Lower lobe of right lung (tissue), 2 donors: ENCODE data around the gene ANO10. TPM values are rescaled to one million over a fixed set of nuclear protein-coding genes. Genes with fewer than 3 reads are reported as not detected.
"Not testable (repeated sequence)": the region's sequence is repeated elsewhere in the genome, so short reads cannot be mapped to it uniquely, and the experiment has no call there.

Source experiments
- ATAC-seq, 2 donors: fragments of 200-7000 bp; cut with Tn5 transposase; one replicate each; pipeline ENCODE4 v1.9.1; 2020 to 2022; ENCODE audit warnings: mild to moderate bottlenecking in 2 of 2, moderate library complexity in 2 of 2
- DNase-seq: peaks from one replicate; pipeline ENCODE4 v3.0.0-alpha.2; 2020
- H3K27ac ChIP-seq: fragments of 200-600 bp; one replicate; pipeline ENCODE4 v1.8.0; 2022
- H3K27me3 ChIP-seq: fragments of 200-600 bp; one replicate; pipeline ENCODE4 v1.8.0; 2022; ENCODE audit warnings: low read depth
- H3K36me3 ChIP-seq: fragments of 200-600 bp; one replicate; pipeline ENCODE4 v1.8.0; 2022; ENCODE audit warnings: mild to moderate bottlenecking
- H3K4me1 ChIP-seq: fragments of 200-600 bp; one replicate; pipeline ENCODE4 v1.8.0; 2022
- H3K4me3 ChIP-seq: fragments of 200-600 bp; one replicate; pipeline ENCODE4 v1.8.0; 2022; ENCODE audit warnings: mild to moderate bottlenecking
- H3K9me3 ChIP-seq: fragments of 200-600 bp; one replicate; pipeline ENCODE4 v1.8.0; 2022
- CTCF ChIP-seq: fragments of 200-600 bp; IDR thresholded peaks from one replicate; pipeline ENCODE4 v1.8.0; 2022; ENCODE audit warnings: antibody characterized with exemption, mild to moderate bottlenecking
- intact Hi-C: fragments of 100-400 bp; cut with DNase I; formaldehyde crosslinking; loops from one replicate; pipeline ENCODE4 v1.11.0; 2022
- long read RNA-seq: library from polyadenylated mRNA; unstranded; transcript quantifications from one replicate; pipeline ENCODE4 v2.0.0, GENCODE V29; 2021
- total RNA-seq: library from RNA; stranded (reverse); fragmentation: NEBNext Ultra II Directional; extraction: Animal tissue kit (Norgen Biotek cat#: 25700); gene quantifications from one replicate; pipeline ENCODE4 v1.2.1, GENCODE V29; 2021
- donor health status: DM: no; HTN: yes; CAD: no; lungs with severe emphysema.

ANO10 gene
- total RNA-seq, result 32.3 TPM
- long read RNA-seq, transcript ANO10-201 (13 exons, 3,212 nt), result major isoform, 30 of 44 reads
- long read RNA-seq, partial matches to known transcripts, result 3 of 44 reads
- long read RNA-seq, other reads (novel, unspliced or antisense), result 10 of 44 reads

GRCh38 chr3:43621656-43622432 lies at the start of gene ANO10:
TSS of gene ANO10 (minus strand) at chr3:43622011. CDS start at chr3:43605852, 16,159 bp downstream.
- H3K27ac ChIP-seq, result peak within 1 kb of the TSS; percentile 78
- H3K36me3 ChIP-seq, result no peaks in the 10 kb centered on the region
- TF ChIP-seq CTCF, result no peak
- peak; percentile 99 for DNase-seq
- no peaks in the 10 kb centered on the region for H3K27me3 ChIP-seq
- H3K9me3 ChIP-seq, result no peaks in the 10 kb centered on the region
- intact Hi-C loops, result no loop called here
- H3K4me3 ChIP-seq, result peak within 1 kb of the TSS; percentile 89
- peaks cover 15% of the 10 kb centered on the region for H3K4me1 ChIP-seq
- peak; percentile 98 to 99 for ATAC-seq

GRCh38 chr3:43670635-43671522 lies 49.1 kb upstream of the ANO10 start:
- ATAC-seq (no peak), DNase-seq (no peak)
- H3K9me3 ChIP-seq, result no peaks in the 10 kb centered on the region
- H3K27ac ChIP-seq, result no peak overlapping the region
- H3K36me3 ChIP-seq, result no peaks in the 10 kb centered on the region
- TF ChIP-seq CTCF, result no peak
- H3K27me3 ChIP-seq, result no peaks in the 10 kb centered on the region
- H3K4me1 ChIP-seq, result no peaks in the 10 kb centered on the region
- H3K4me3 ChIP-seq, result no peak overlapping the region
- intact Hi-C loops, result no loop called here

GRCh38 chr3:43665011-43665410 lies 43.2 kb upstream of the ANO10 start:
- H3K9me3 ChIP-seq, intact Hi-C loops, ATAC-seq, H3K36me3 ChIP-seq, H3K4me1 ChIP-seq, DNase-seq, H3K27ac ChIP-seq, H3K27me3 ChIP-seq, H3K4me3 ChIP-seq: not testable (repeated sequence)

GRCh38 chr3:43661376-43661775 lies 39.6 kb upstream of the ANO10 start:
- intact Hi-C loops, ATAC-seq: not testable (repeated sequence)

GRCh38 chr3:43659250-43659880 lies 37.6 kb upstream of the ANO10 start:
- Histone ChIP-seq H3K27me3 (no peaks in the 10 kb centered on the region), H3K4me1 (no peaks in the 10 kb centered on the region), H3K36me3 (no peaks in the 10 kb centered on the region), H3K27ac (no peak overlapping the region), H3K4me3 (no peak overlapping the region), H3K9me3 (peaks cover 3% of the 10 kb centered on the region)
- DNase-seq (no peak), ATAC-seq (no peak)
- intact Hi-C loops, result no loop called here
- no peak for TF ChIP-seq CTCF

More at GRCh38 chr3:43661376-43661775, 39.6 kb upstream of the ANO10 start:
- not testable (repeated sequence) for DNase-seq, H3K9me3 ChIP-seq, H3K27me3 ChIP-seq, H3K36me3 ChIP-seq, H3K27ac ChIP-seq, H3K4me1 ChIP-seq, H3K4me3 ChIP-seq

GRCh38 chr3:43656390-43656789 lies 34.6 kb upstream of the ANO10 start:
- H3K36me3 ChIP-seq, H3K9me3 ChIP-seq, H3K4me3 ChIP-seq, H3K27ac ChIP-seq, H3K4me1 ChIP-seq, H3K27me3 ChIP-seq, intact Hi-C loops, DNase-seq, ATAC-seq: not testable (repeated sequence)
